Measurements from ENCODE around the gene RFX1.

Gene RFX1

DNA sequence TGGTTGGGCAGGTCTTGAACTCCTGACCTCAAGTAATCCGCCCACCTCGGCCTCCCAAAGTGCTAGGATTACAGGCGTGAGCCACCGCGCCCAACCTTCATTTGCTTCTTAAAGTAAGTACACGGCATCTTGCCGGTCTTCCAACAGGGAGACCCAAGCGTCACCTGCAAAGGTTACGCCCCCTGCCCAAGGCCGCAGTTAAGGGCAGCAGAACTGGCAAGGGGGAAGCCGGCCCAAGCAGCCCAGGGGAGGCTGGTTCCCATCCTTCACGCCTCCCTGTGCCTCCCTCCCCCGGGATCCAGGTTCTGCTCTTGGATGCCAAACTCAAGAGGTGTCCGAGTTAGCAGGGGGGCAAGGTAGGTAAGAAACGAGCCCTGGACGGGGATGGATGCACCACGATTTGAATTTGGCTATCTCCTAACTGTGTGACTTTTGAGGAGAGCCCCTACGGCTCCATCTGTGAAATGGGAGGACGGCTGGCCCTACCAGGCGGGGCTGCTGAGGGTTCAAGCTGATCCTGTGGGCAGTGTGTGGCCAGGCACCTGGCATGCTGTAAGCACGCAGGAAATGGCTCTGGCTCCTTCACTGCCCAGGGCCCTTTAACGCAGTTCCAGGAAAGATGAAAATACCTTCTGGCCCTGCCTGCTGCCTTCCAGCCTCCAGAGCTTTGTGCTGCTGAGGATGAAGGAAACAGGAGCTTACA, 9.0 kb downstream of the RFX1 start:
- Histone ChIP-seq H3K4me2 (ENCODE audit: low read length) (no peak overlapping the region), H4K20me1 (ENCODE audit: control insufficient read depth, insufficient read depth, low read depth, low read length) (no peaks in the 10 kb centered on the region), H3K27ac (ENCODE audit: low read depth, low read length) (no peak overlapping the region), H3K9me2 (replicated peaks; ENCODE audit: control insufficient read depth, low read length) (no peaks in the 10 kb centered on the region), H3K27me3 (ENCODE audit: control insufficient read depth, low read length) (no peaks in the 10 kb centered on the region), H3K79me2 (ENCODE audit: control insufficient read depth, low read length) (peaks cover 51% of the 10 kb centered on the region), H3K4me3 (ENCODE audit: low read length) (no peak overlapping the region), H3K9me3 (ENCODE audit: control insufficient read depth, insufficient read depth, low read length) (peaks cover 7% of the 10 kb centered on the region), H3K36me3 (ENCODE audit: control insufficient read depth, low read length) (peaks cover 41% of the 10 kb centered on the region), H3F3A (ENCODE audit: control insufficient read depth, insufficient read depth) (no peaks in the 10 kb centered on the region), H3K4me1 (ENCODE audit: control insufficient read depth, low read length) (peaks cover 17% of the 10 kb centered on the region)
- TF ChIP-seq EZH2phosphoT487 (IDR thresholded peaks at IDR 0.05; ENCODE audit: borderline replicate concordance, low read length) = no peak
- TF ChIP-seq, protein P1, sequence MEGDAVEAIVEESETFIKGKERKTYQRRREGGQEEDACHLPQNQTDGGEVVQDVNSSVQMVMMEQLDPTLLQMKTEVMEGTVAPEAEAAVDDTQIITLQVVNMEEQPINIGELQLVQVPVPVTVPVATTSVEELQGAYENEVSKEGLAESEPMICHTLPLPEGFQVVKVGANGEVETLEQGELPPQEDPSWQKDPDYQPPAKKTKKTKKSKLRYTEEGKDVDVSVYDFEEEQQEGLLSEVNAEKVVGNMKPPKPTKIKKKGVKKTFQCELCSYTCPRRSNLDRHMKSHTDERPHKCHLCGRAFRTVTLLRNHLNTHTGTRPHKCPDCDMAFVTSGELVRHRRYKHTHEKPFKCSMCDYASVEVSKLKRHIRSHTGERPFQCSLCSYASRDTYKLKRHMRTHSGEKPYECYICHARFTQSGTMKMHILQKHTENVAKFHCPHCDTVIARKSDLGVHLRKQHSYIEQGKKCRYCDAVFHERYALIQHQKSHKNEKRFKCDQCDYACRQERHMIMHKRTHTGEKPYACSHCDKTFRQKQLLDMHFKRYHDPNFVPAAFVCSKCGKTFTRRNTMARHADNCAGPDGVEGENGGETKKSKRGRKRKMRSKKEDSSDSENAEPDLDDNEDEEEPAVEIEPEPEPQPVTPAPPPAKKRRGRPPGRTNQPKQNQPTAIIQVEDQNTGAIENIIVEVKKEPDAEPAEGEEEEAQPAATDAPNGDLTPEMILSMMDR (IDR thresholded peaks at IDR 0.05; ENCODE audit: low read depth, low read length, poor library complexity, severe bottlenecking) = no peak

DNA sequence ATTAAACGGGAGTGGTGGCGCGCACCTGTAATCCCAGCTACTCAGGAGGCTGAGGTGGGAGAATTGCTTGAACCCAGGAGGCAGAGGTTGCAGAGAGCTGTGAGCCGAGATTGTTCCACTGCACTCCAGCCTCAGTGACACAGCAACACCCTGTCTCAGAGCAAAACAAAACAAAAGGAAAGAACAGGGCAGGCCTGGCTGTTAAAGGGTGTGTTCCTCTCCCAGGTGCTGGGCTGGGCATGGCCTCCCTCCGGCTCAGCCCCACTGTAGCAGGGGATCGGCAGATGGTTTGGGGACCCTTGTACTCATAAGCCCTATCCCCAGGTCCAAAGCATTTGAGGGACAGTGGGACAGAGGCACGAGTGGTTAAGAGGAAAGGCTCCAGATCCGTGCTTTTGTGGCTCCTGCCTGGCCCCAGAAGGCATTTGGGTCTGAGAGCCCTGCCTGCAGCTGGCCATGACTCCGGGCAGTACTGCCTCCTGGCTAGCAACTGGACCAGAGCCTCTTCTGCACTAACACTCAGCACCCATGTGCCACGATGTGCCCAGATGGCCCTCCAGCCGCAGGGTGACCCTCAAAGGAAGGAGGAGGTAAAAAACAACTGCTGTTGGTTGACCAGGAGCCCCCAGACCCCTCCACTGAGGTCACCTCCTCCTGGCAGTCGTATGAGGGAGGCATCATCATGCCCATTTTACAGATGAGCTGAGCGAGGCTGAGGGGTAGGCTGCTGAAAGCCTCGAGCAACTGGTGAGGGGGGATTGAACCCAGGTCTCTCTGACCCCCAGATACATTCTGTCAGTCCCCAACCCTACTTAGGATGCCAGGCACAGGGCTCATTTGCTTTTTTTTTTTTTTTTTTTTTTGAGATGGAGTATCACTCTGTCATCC, 10.0 kb downstream of the RFX1 start:
- Histone ChIP-seq H3K4me1 (ENCODE audit: control insufficient read depth, low read length) (peaks cover 7% of the 10 kb centered on the region), H3K4me3 (ENCODE audit: low read length) (no peak overlapping the region), H3K27ac (ENCODE audit: low read depth, low read length) (no peak overlapping the region), H3K9me3 (ENCODE audit: control insufficient read depth, insufficient read depth, low read length) (peaks cover 7% of the 10 kb centered on the region), H3K9me2 (replicated peaks; ENCODE audit: control insufficient read depth, low read length) (no peaks in the 10 kb centered on the region), H3K79me2 (ENCODE audit: control insufficient read depth, low read length) (peaks cover 41% of the 10 kb centered on the region), H3K36me3 (ENCODE audit: control insufficient read depth, low read length) (peaks cover 42% of the 10 kb centered on the region), H3K4me2 (ENCODE audit: low read length) (no peak overlapping the region), H3K27me3 (ENCODE audit: control insufficient read depth, low read length) (no peaks in the 10 kb centered on the region), H4K20me1 (ENCODE audit: control insufficient read depth, insufficient read depth, low read depth, low read length) (no peaks in the 10 kb centered on the region), H3F3A (ENCODE audit: control insufficient read depth, insufficient read depth) (no peaks in the 10 kb centered on the region)
- TF ChIP-seq, protein P1 (IDR thresholded peaks at IDR 0.05; ENCODE audit: low read depth, low read length, poor library complexity, severe bottlenecking) = no peak
- no peak for TF ChIP-seq EZH2phosphoT487 (IDR thresholded peaks at IDR 0.05; ENCODE audit: borderline replicate concordance, low read length)

DNA sequence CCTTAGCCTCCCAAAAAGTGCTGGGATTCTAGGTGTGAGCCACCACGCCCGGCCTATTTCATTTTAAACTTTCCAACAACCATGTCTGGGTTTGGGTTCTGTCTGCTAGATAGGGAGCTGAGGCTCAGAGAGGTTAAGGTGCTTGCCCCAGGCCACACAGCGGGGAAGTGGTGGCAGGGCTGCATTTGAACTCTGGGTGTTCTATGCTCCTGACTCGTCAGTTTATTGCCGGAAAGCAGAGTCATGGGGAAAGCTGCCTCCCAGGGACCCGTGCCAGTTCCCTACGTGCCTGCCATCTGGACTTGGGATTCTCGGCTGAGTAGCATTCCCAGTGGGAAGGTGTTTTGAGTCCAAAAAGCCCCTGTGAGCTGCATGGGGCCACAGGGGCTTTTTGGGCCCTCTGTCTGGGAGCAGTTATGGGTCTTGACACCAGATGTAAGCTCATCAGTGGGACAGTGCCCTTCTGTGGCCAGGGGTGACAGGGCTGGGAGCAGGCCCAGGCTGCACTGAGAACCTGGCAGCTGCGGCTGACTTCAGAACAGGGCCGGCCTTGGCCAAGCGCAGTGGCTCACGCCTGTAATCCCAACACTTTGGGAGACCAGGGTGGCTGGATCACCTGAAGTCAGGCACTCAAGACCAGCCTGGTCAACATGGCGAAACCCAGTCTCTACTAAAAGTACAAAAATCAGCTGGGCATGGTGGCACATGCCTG, 10.9 kb downstream of the RFX1 start:
- Histone ChIP-seq H3K9me2 (replicated peaks; ENCODE audit: control insufficient read depth, low read length) (no peaks in the 10 kb centered on the region), H3F3A (ENCODE audit: control insufficient read depth, insufficient read depth) (no peaks in the 10 kb centered on the region), H3K4me3 (ENCODE audit: low read length) (no peak overlapping the region), H4K20me1 (ENCODE audit: control insufficient read depth, insufficient read depth, low read depth, low read length) (no peaks in the 10 kb centered on the region), H3K9me3 (ENCODE audit: control insufficient read depth, insufficient read depth, low read length) (peaks cover 7% of the 10 kb centered on the region), H3K4me2 (ENCODE audit: low read length) (no peak overlapping the region), H3K79me2 (ENCODE audit: control insufficient read depth, low read length) (peaks cover 32% of the 10 kb centered on the region), H3K4me1 (ENCODE audit: control insufficient read depth, low read length) (no peaks in the 10 kb centered on the region), H3K27ac (ENCODE audit: low read depth, low read length) (no peak overlapping the region), H3K36me3 (ENCODE audit: control insufficient read depth, low read length) (peaks cover 35% of the 10 kb centered on the region), H3K27me3 (ENCODE audit: control insufficient read depth, low read length) (no peaks in the 10 kb centered on the region)
- TF ChIP-seq EZH2phosphoT487 (IDR thresholded peaks at IDR 0.05; ENCODE audit: borderline replicate concordance, low read length) = no peak
- TF ChIP-seq, protein P1 (IDR thresholded peaks at IDR 0.05; ENCODE audit: low read depth, low read length, poor library complexity, severe bottlenecking) = no peak

All from DOHH2 (cell line).